ENCODE measurements around the gene IDI2.

The IDI2 gene

GRCh38 chr10:1003884-1004670 is 21.6 kb downstream of the IDI2 start:
- DNase-seq = no peak

- no peak for DNase-seq
Measured at GRCh38 chr10:1002425-1003006, 23.1 kb downstream of the IDI2 start.

GRCh38 chr10:997266-998022 is 28.2 kb downstream of the IDI2 start:
- DNase-seq = no peak

- no peak for DNase-seq
Measured at GRCh38 chr10:996031-996430, 29.6 kb downstream of the IDI2 start.

- DNase-seq = no peak
Measured at GRCh38 chr10:995559-995926, 30.1 kb downstream of the IDI2 start.

- DNase-seq = no peak
Measured at GRCh38 chr10:994836-995558, 30.7 kb downstream of the IDI2 start.

GRCh38 chr10:992871-993270 is 32.8 kb downstream of the IDI2 start:
- DNase-seq = no peak

GRCh38 chr10:992467-992866 is 33.2 kb downstream of the IDI2 start:
- no peak for DNase-seq

GRCh38 chr10:990808-991207 is 34.9 kb downstream of the IDI2 start:
- no peak for DNase-seq

- no peak for DNase-seq
Measured at GRCh38 chr10:988667-989545, 36.8 kb downstream of the IDI2 start.

- peak; percentile 99 for DNase-seq
Measured at GRCh38 chr10:987870-988666, 37.6 kb downstream of the IDI2 start, which contains the start of gene GTPBP4. GTPBP4 (plus strand) TSS chr10:988434; CDS start chr10:988480, 46 bp downstream.

GRCh38 chr10:987620-987869 is 38.1 kb downstream of the IDI2 start:
- no peak for DNase-seq

GRCh38 chr10:986881-987619 is 38.6 kb downstream of the IDI2 start:
- DNase-seq = no peak

- no peak for DNase-seq
Measured at GRCh38 chr10:986137-986825, 39.4 kb downstream of the IDI2 start.

- DNase-seq = no peak
Measured at GRCh38 chr10:985361-985760, 40.3 kb downstream of the IDI2 start.

- peak; percentile 14 for DNase-seq
Measured at GRCh38 chr10:983971-984655, 41.5 kb downstream of the IDI2 start.

GRCh38 chr10:983401-983800 is 42.3 kb downstream of the IDI2 start:
- no peak for DNase-seq

GRCh38 chr10:980468-981093 is 45.1 kb downstream of the IDI2 start:
- no peak for DNase-seq

GRCh38 chr10:978826-979421 is 46.7 kb downstream of the IDI2 start:
- no peak for DNase-seq

Data from NCI-H146 (cell line).